Esophagus muscularis mucosa (tissue), 4 donors: ENCODE measurements around the gene KRTAP4-5.

Source experiments
- CTCF ChIP-seq, 3 experiments: fragments of 200-600 bp in 2 of 3; fragments of 450-650 bp in 1 of 3; sonication (generic) in 2 of 3; IDR thresholded peaks; one replicate each; pipeline ENCODE4 v1.5.1; 2017 to 2019; ENCODE audit warnings: antibody characterized with exemption in 3 of 3, mild to moderate bottlenecking in 2 of 3, moderate library complexity in 1 of 3
- EP300 ChIP-seq: sonication (generic); formaldehyde crosslinking; IDR thresholded peaks from one replicate; pipeline ENCODE4 v1.6.1; 2017; ENCODE audit warnings: antibody characterized with exemption
- POLR2A ChIP-seq: fragments of 450-650 bp; IDR thresholded peaks from one replicate; pipeline ENCODE4 v1.6.1; 2017; ENCODE audit warnings: antibody characterized with exemption, moderate library complexity, mild to moderate bottlenecking, low read depth
- POLR2AphosphoS5 ChIP-seq, 2 donors: sonication (generic); formaldehyde crosslinking; IDR thresholded peaks; one replicate each; pipeline ENCODE4 v1.6.1; 2017; ENCODE audit warnings: antibody characterized with exemption in 2 of 2

GRCh38 chr17:41190328-41190727 lies 40.7 kb upstream of the KRTAP4-5 start:
- no peak for TF ChIP-seq POLR2AphosphoS5 (IDR thresholded peaks at IDR 0.05)
- TF ChIP-seq CTCF (IDR thresholded peaks at IDR 0.05): no peak
- TF ChIP-seq POLR2A: no peak
- TF ChIP-seq EP300: no peak
